Endodermal cell (in vitro differentiated cells): ENCODE measurements around the gene HBS1L. TPM values are rescaled to one million over a fixed set of nuclear protein-coding genes. Genes with fewer than 3 reads are reported as not detected.

Experiments used
- DNase-seq: peaks from one replicate; pipeline ENCODE4 v3.0.0-alpha.2; 2017
- H3K27ac ChIP-seq: 2 replicates; pipeline ENCODE4 v1.5.1; 2013; ENCODE audit warnings: mild to moderate bottlenecking, low read depth, low read length, moderate library complexity
- H3K27me3 ChIP-seq: 2 replicates; pipeline ENCODE4 v1.6.1; 2013; ENCODE audit warnings: mild to moderate bottlenecking, low read length, moderate library complexity; ENCODE audit not compliant: insufficient read depth, control insufficient read depth, poor library complexity, severe bottlenecking
- H3K36me3 ChIP-seq: 2 replicates; pipeline ENCODE4 v1.7.0; 2013; ENCODE audit warnings: mild to moderate bottlenecking, low read length, moderate library complexity; ENCODE audit not compliant: control insufficient read depth, insufficient read depth
- H3K4me1 ChIP-seq: one replicate; pipeline ENCODE4 v1.7.0; 2013; ENCODE audit warnings: low read length; ENCODE audit not compliant: control insufficient read depth, insufficient read depth
- H3K4me3 ChIP-seq: 2 replicates; pipeline ENCODE4 v1.5.1; 2013; ENCODE audit warnings: mild to moderate bottlenecking, low read length, moderate library complexity
- H3K9ac ChIP-seq: 2 replicates; pipeline ENCODE4 v1.6.1; 2013; ENCODE audit warnings: mild to moderate bottlenecking, low read length, moderate library complexity; ENCODE audit not compliant: poor library complexity, severe bottlenecking; ENCODE audit errors: extremely low read depth
- H3K9me3 ChIP-seq: 2 replicates; pipeline ENCODE4 v1.6.1; 2013; ENCODE audit warnings: mild to moderate bottlenecking, low read length, moderate library complexity; ENCODE audit not compliant: control insufficient read depth
- H3K27ac Mint-ChIP-seq: 2 replicates; pipeline ENCODE4 v1.8.0; 2020; ENCODE audit warnings: mixed read lengths
- H3K27me3 Mint-ChIP-seq: 2 replicates; pipeline ENCODE4 v1.8.0; 2021; ENCODE audit warnings: mild to moderate bottlenecking, mixed read lengths; ENCODE audit not compliant: insufficient read depth
- H3K36me3 Mint-ChIP-seq: 2 replicates; pipeline ENCODE4 v1.8.0; 2020; ENCODE audit warnings: low read depth, mixed read lengths
- H3K4me1 Mint-ChIP-seq: 2 replicates; pipeline ENCODE4 v1.8.0; 2020; ENCODE audit warnings: mixed read lengths
- H3K4me3 Mint-ChIP-seq: 2 replicates; pipeline ENCODE4 v1.8.0; 2020; ENCODE audit warnings: mild to moderate bottlenecking, moderate library complexity, mixed read lengths
- H3K9me3 Mint-ChIP-seq: 2 replicates; pipeline ENCODE4 v1.8.0; 2020; ENCODE audit warnings: mild to moderate bottlenecking, mixed read lengths
- CTCF ChIP-seq: fragments of 200-600 bp; sonication (generic); conservative IDR thresholded peaks from 2 replicates; pipeline ENCODE4 v1.5.0; 2021; ENCODE audit warnings: antibody characterized with exemption, mild to moderate bottlenecking
- WGBS, 2 experiments: methylation state at CpG; one replicate each; pipeline versions ENCODE4 v1.1.5 to v1.1.7; 2013; ENCODE audit warnings: missing lambda C conversion rate in 2 of 2, mixed read lengths in 1 of 2; ENCODE audit not compliant: insufficient coverage in 1 of 2, insufficient read length in 1 of 2; 5-methylcytosine and 5-hydroxymethylcytosine counted together
- total RNA-seq, 2 donors: library from RNA; stranded (reverse); fragmentation: NEBNext Ultra II Directional in 1 of 2; extraction: Animal tissue kit (Norgen Biotek cat#: 25700) in 1 of 2; gene quantifications; 2 replicates in 1 of 2; 3 replicates in 1 of 2; pipeline ENCODE4 v1.2.1, GENCODE V29; 2021

Gene HBS1L
- total RNA-seq, 2 donors from 2014 or later = 106 to 122 TPM

GRCh38 chr6:135038335-135038734 lies 16.3 kb downstream of the HBS1L start:
- no peak for TF ChIP-seq CTCF
- Mint-ChIP-seq H3K36me3 (peaks cover 52% of the 10 kb centered on the region), H3K4me1 (no peaks in the 10 kb centered on the region), H3K4me3 (no peak overlapping the region), H3K27ac (no peak overlapping the region), H3K27me3 (no peaks in the 10 kb centered on the region), H3K9me3 (no peaks in the 10 kb centered on the region)
- DNase-seq = no peak
- peaks cover 71% of the 10 kb centered on the region for H3K36me3 ChIP-seq
- no peaks in the 10 kb centered on the region for H3K27me3 ChIP-seq
- WGBS, 2 experiments = 80 to 100% methylated on average over 1 to 2 of the region's 2 CpGs
- no peak overlapping the region for H3K9ac ChIP-seq
- H3K4me1 ChIP-seq = no peaks in the 10 kb centered on the region
- H3K4me3 ChIP-seq = no peak overlapping the region
- no peak overlapping the region for H3K27ac ChIP-seq
- no peaks in the 10 kb centered on the region for H3K9me3 ChIP-seq

- Mint-ChIP-seq H3K36me3 (peaks cover 50% of the 10 kb centered on the region), H3K4me1 (no peaks in the 10 kb centered on the region), H3K9me3 (no peaks in the 10 kb centered on the region), H3K27ac (no peak overlapping the region), H3K27me3 (no peaks in the 10 kb centered on the region), H3K4me3 (no peak overlapping the region)
- no peaks in the 10 kb centered on the region for H3K4me1 ChIP-seq
- H3K27me3 ChIP-seq = no peaks in the 10 kb centered on the region
- H3K36me3 ChIP-seq = peaks cover 76% of the 10 kb centered on the region
- no peak overlapping the region for H3K27ac ChIP-seq
- WGBS, 2 experiments = 83 to 94% methylated on average over 3 to 4 of the region's 4 CpGs
- H3K4me3 ChIP-seq = no peak overlapping the region
- TF ChIP-seq CTCF = no peak
- DNase-seq = no peak
- no peak overlapping the region for H3K9ac ChIP-seq
- H3K9me3 ChIP-seq = no peaks in the 10 kb centered on the region
Measured at GRCh38 chr6:135037541-135037940, 17.1 kb downstream of the HBS1L start.

- Histone ChIP-seq H3K9ac (no peak overlapping the region), H3K36me3 (peaks cover 76% of the 10 kb centered on the region), H3K4me3 (no peak overlapping the region), H3K9me3 (no peaks in the 10 kb centered on the region), H3K4me1 (no peaks in the 10 kb centered on the region), H3K27ac (no peak overlapping the region), H3K27me3 (no peaks in the 10 kb centered on the region)
- 91 to 100% methylated on average over 3 to 5 of the region's 5 CpGs for WGBS, 2 experiments
- Mint-ChIP-seq H3K27me3 (no peaks in the 10 kb centered on the region), H3K4me3 (no peak overlapping the region), H3K36me3 (peaks cover 50% of the 10 kb centered on the region), H3K4me1 (no peaks in the 10 kb centered on the region), H3K27ac (no peak overlapping the region), H3K9me3 (no peaks in the 10 kb centered on the region)
- TF ChIP-seq CTCF = no peak
- DNase-seq = no peak
Measured at GRCh38 chr6:135036731-135037420, 17.7 kb downstream of the HBS1L start.
